Measurements from ENCODE around the gene ZNF599. TPM values are rescaled to one million over a fixed set of nuclear protein-coding genes. Genes with fewer than 3 reads are reported as not detected.

Gene ZNF599
- total RNA-seq, 1 experiment from 2014 or later: 4.6 TPM

GRCh38 chr19:34767951-34768350, 5.1 kb downstream of the ZNF599 start:
- Mint-ChIP-seq H3K27ac (ENCODE audit: low read depth, unreplicated experiment) (no peak overlapping the region), H3K9me3 (ENCODE audit: unreplicated experiment) (peaks cover 20% of the 10 kb centered on the region), H3K4me1 (ENCODE audit: insufficient read depth, unreplicated experiment) (peaks cover 13% of the 10 kb centered on the region), H3K4me3 (ENCODE audit: unreplicated experiment) (no peak overlapping the region), H3K36me3 (ENCODE audit: insufficient read depth, unreplicated experiment) (peaks cover 24% of the 10 kb centered on the region), H3K27me3 (ENCODE audit: insufficient read depth, unreplicated experiment) (no peaks in the 10 kb centered on the region)
- intact Hi-C loops (cut with micrococcal nuclease): no loop called here
- ChIA-PET POLR2A (no interaction called here), CTCF (interaction anchor here (1.3 kb wide), 1 partner anchor 19 kb away, joined by 3 read pairs; no protein-coding TSS in a partner anchor)
- no TSS peak for BruUV-seq (replicated peaks)
- TF ChIP-seq, protein P1, sequence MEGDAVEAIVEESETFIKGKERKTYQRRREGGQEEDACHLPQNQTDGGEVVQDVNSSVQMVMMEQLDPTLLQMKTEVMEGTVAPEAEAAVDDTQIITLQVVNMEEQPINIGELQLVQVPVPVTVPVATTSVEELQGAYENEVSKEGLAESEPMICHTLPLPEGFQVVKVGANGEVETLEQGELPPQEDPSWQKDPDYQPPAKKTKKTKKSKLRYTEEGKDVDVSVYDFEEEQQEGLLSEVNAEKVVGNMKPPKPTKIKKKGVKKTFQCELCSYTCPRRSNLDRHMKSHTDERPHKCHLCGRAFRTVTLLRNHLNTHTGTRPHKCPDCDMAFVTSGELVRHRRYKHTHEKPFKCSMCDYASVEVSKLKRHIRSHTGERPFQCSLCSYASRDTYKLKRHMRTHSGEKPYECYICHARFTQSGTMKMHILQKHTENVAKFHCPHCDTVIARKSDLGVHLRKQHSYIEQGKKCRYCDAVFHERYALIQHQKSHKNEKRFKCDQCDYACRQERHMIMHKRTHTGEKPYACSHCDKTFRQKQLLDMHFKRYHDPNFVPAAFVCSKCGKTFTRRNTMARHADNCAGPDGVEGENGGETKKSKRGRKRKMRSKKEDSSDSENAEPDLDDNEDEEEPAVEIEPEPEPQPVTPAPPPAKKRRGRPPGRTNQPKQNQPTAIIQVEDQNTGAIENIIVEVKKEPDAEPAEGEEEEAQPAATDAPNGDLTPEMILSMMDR (IDR thresholded peaks at IDR 0.05; ENCODE audit: unreplicated experiment): no peak
- DNase-seq (ENCODE audit: unreplicated experiment): no peak

DNA sequence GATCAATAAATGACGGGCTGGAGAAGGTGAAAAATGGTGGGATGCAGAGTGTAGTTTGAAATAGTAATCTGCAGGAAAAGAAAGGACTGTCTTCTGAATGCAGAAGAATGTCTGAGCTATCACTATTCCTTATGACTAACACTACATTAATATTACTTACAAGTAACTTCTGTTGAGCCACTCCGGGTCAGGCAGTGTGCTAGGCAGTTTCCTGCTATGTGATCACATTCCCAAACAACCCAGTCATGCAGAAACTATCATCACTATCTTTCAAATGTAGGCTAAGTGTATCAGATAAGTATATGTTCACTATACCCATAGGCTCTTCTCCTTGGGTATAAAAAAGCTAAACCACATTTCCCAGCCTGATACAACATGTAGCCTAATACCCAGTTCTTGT, 6.6 kb downstream of the ZNF599 start:
- TF ChIP-seq, protein P1 (IDR thresholded peaks at IDR 0.05; ENCODE audit: unreplicated experiment): no peak

DNA sequence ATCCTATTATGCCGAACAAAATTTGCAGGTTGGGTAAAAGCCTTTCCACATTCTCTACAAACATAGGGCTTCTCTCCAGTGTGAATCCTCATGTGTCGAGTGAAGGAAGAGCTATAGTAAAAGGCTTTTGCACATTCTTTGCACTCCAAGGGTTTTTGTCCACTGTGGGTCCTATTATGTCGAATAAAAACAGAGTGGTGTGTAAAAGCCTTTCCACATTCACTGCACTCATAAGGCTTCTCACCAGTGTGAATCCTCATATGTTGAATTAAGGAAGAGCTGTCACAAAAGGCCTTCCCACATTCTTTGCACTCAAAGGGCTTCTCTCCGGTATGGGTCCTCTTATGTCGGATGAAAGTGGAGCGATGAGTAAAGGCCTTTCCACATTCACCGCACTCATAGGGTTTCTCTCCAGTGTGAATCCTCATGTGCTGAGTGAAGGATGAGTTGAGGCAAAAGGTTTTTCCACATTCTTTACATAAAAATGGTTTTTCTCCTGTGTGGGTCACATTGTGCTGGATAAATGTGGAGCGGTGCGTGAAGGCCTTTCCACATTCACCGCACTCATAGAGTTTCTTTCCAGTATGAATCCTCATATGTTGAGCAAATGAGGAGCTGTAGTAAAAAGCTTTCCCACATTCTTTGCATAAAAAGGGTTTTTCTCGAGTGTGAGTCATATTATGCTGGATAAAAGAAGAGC, 13.6 kb downstream of the ZNF599 start:
- CTCF ChIA-PET: no interaction called here
- no peaks in the 10 kb centered on the region for H3K36me3 Mint-ChIP-seq (ENCODE audit: insufficient read depth, unreplicated experiment)

More for the DNA sequence above, 6.6 kb downstream of the ZNF599 start:
- ChIA-PET POLR2A (no interaction called here), CTCF (interaction anchor here (1.1 kb wide), 1 partner anchor 265 kb away, joined by 3 read pairs; no protein-coding TSS in a partner anchor)
- Mint-ChIP-seq H3K27ac (ENCODE audit: low read depth, unreplicated experiment) (no peak overlapping the region), H3K4me3 (ENCODE audit: unreplicated experiment) (no peak overlapping the region), H3K9me3 (ENCODE audit: unreplicated experiment) (peaks cover 24% of the 10 kb centered on the region), H3K27me3 (ENCODE audit: insufficient read depth, unreplicated experiment) (no peaks in the 10 kb centered on the region), H3K36me3 (ENCODE audit: insufficient read depth, unreplicated experiment) (peaks cover 24% of the 10 kb centered on the region), H3K4me1 (ENCODE audit: insufficient read depth, unreplicated experiment) (peaks cover 2% of the 10 kb centered on the region)
- no TSS peak for BruUV-seq (replicated peaks)
- no peak for DNase-seq (ENCODE audit: unreplicated experiment)
- intact Hi-C loops (cut with micrococcal nuclease): no loop called here

GRCh38 chr19:34757441-34757840, 15.6 kb downstream of the ZNF599 start:
- Mint-ChIP-seq H3K36me3 (ENCODE audit: insufficient read depth, unreplicated experiment) (no peaks in the 10 kb centered on the region), H3K27me3 (ENCODE audit: insufficient read depth, unreplicated experiment) (no peaks in the 10 kb centered on the region), H3K27ac (ENCODE audit: low read depth, unreplicated experiment) (no peak overlapping the region), H3K9me3 (ENCODE audit: unreplicated experiment) (peaks cover 44% of the 10 kb centered on the region), H3K4me3 (ENCODE audit: unreplicated experiment) (no peak overlapping the region), H3K4me1 (ENCODE audit: insufficient read depth, unreplicated experiment) (no peaks in the 10 kb centered on the region)
- no TSS peak for BruUV-seq (replicated peaks)
- intact Hi-C loops (cut with micrococcal nuclease): no loop called here
- ChIA-PET CTCF (interaction anchor here (0.6 kb wide), 1 partner anchor 595 kb away, joined by 4 read pairs; no protein-coding TSS in a partner anchor), POLR2A (interaction anchor here (0.7 kb wide), 1 partner anchor 891 kb away, joined by 3 read pairs; the partner anchor contains the start of gene COX6B1)
- DNase-seq (ENCODE audit: unreplicated experiment): no peak
- TF ChIP-seq, protein P1 (IDR thresholded peaks at IDR 0.05; ENCODE audit: unreplicated experiment): no peak

More for the DNA sequence above, 13.6 kb downstream of the ZNF599 start:
- H3K4me3 Mint-ChIP-seq (ENCODE audit: unreplicated experiment): no peak overlapping the region
- intact Hi-C loops (cut with micrococcal nuclease): no loop called here
- H3K9me3 Mint-ChIP-seq (ENCODE audit: unreplicated experiment): peaks cover 35% of the 10 kb centered on the region
- POLR2A ChIA-PET: interaction anchor here (1.6 kb wide), 1 partner anchor 14 kb away, joined by 3 read pairs; no protein-coding TSS in a partner anchor
- TF ChIP-seq, protein P1 (IDR thresholded peaks at IDR 0.05; ENCODE audit: unreplicated experiment): no peak
- no peak overlapping the region for H3K27ac Mint-ChIP-seq (ENCODE audit: low read depth, unreplicated experiment)
- BruUV-seq (replicated peaks): no TSS peak
- no peak for DNase-seq (ENCODE audit: unreplicated experiment)
- H3K4me1 Mint-ChIP-seq (ENCODE audit: insufficient read depth, unreplicated experiment): no peaks in the 10 kb centered on the region
- no peaks in the 10 kb centered on the region for H3K27me3 Mint-ChIP-seq (ENCODE audit: insufficient read depth, unreplicated experiment)
